OCI-LY7 (cell line): Measurements from ENCODE around the gene SRGN.

Source experiments
- CTCF ChIP-seq: fragments of 200-600 bp; sonication (generic); conservative IDR thresholded peaks from 2 replicates; pipeline ENCODE4 v1.5.1; 2014; ENCODE audit warnings: mild to moderate bottlenecking, antibody characterized with exemption, low read length, moderate library complexity, mixed read lengths
- EZH2phosphoT487 ChIP-seq: fragments of 200-600 bp; sonication (generic); IDR thresholded peaks from 2 replicates; pipeline ENCODE4 v1.6.1; 2018; ENCODE audit warnings: low read depth, borderline replicate concordance, mild to moderate bottlenecking, mixed run types, antibody characterized with exemption, low read length, moderate library complexity, mixed read lengths

GRCh38 chr10:69146759-69147158, 58.9 kb downstream of the SRGN start:
- no peak for TF ChIP-seq CTCF
- no peak for TF ChIP-seq EZH2phosphoT487
